Body of pancreas (tissue), 4 donors: ENCODE measurements around the gene TENT5A. TPM values are rescaled to one million over a fixed set of nuclear protein-coding genes. Genes with fewer than 3 reads are reported as not detected.

ENCODE experiments used
- ATAC-seq: fragments of 150-250 bp; one replicate; pipeline ENCODE4 v1.9.1; 2016
- DNase-seq, 4 donors: peaks; one replicate each; pipeline ENCODE4 v3.0.0-alpha.2; 2019
- H3K27ac ChIP-seq, 4 donors: fragments of 200-600 bp; sonication (generic); 1 replicate in 3 of 4; 2 replicates in 1 of 4; pipeline versions ENCODE4 v1.5.1 to v1.6.1; 2016 to 2019; ENCODE audit warnings: mild to moderate bottlenecking in 1 of 4, mixed read lengths in 1 of 4, moderate library complexity in 1 of 4
- H3K27me3 ChIP-seq, 2 donors: fragments of 200-600 bp; sonication (generic); one replicate each; pipeline ENCODE4 v1.6.0; 2016; ENCODE audit warnings: mild to moderate bottlenecking in 1 of 2
- H3K36me3 ChIP-seq, 2 donors: fragments of 200-600 bp; sonication (generic); replicated peaks in 1 of 2; 2 replicates each; pipeline ENCODE4 v1.5.1; 2016; ENCODE audit warnings: low read depth in 2 of 2; ENCODE audit not compliant: insufficient read depth in 1 of 2
- H3K4me1 ChIP-seq: fragments of 200-600 bp; sonication (generic); one replicate; pipeline ENCODE4 v1.6.0; 2016
- H3K4me3 ChIP-seq, 2 donors: fragments of 200-600 bp; sonication (generic); 1 replicate in 1 of 2; 2 replicates in 1 of 2; pipeline ENCODE4 v1.5.1; 2016 to 2019
- H3K9me3 ChIP-seq, 3 donors: fragments of 200-600 bp; sonication (generic); 1 replicate in 2 of 3; 2 replicates in 1 of 3; pipeline ENCODE4 v1.5.1; 2016
- POLR2A ChIP-seq, 3 donors: fragments of 450-650 bp; IDR thresholded peaks; one replicate each; pipeline ENCODE4 v1.6.1; 2016; ENCODE audit warnings: antibody characterized with exemption in 3 of 3, mild to moderate bottlenecking in 2 of 3
- WGBS, 2 donors: methylation state at CpG; one replicate each; pipeline ENCODE4 v1.1.5; 2017; 5-methylcytosine and 5-hydroxymethylcytosine counted together
- intact Hi-C: fragments of 100-400 bp; cut with DNase I; formaldehyde crosslinking; loops from one replicate; pipeline ENCODE4 v1.15.1; 2023
- total RNA-seq, 2 donors: library from RNA; depleted of rRNA; stranded (reverse); fragments of >200 nt; gene quantifications; one replicate each; pipeline ENCODE4 v1.1.0, GENCODE V29; 2016
- TF ChIP-seq, protein P1 (sequence below), 7 experiments: fragments of 450-650 bp in 4 of 7; fragments of 200-600 bp in 3 of 7; sonication (generic) in 3 of 7; IDR thresholded peaks; one replicate each; pipeline ENCODE4 v1.5.1; 2016 to 2019; ENCODE audit warnings: antibody characterized with exemption in 7 of 7

The TENT5A gene
- total RNA-seq, 2 donors from 2014 or later, result 7.3 to 8.2 TPM

GRCh38 chr6:81789291-81789690 is 36.8 kb upstream of the TENT5A start:
- ATAC-seq, result no peak
- WGBS, 2 donors, result 9 to 12% methylated on average over 1 of the region's 1 CpG
- TF ChIP-seq POLR2A (IDR thresholded peaks at IDR 0.05), result no peak
- TF ChIP-seq, protein P1, sequence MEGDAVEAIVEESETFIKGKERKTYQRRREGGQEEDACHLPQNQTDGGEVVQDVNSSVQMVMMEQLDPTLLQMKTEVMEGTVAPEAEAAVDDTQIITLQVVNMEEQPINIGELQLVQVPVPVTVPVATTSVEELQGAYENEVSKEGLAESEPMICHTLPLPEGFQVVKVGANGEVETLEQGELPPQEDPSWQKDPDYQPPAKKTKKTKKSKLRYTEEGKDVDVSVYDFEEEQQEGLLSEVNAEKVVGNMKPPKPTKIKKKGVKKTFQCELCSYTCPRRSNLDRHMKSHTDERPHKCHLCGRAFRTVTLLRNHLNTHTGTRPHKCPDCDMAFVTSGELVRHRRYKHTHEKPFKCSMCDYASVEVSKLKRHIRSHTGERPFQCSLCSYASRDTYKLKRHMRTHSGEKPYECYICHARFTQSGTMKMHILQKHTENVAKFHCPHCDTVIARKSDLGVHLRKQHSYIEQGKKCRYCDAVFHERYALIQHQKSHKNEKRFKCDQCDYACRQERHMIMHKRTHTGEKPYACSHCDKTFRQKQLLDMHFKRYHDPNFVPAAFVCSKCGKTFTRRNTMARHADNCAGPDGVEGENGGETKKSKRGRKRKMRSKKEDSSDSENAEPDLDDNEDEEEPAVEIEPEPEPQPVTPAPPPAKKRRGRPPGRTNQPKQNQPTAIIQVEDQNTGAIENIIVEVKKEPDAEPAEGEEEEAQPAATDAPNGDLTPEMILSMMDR (IDR thresholded peaks at IDR 0.05), result no peak
- intact Hi-C loops, result no loop called here
- Histone ChIP-seq H3K4me1 (peaks cover 12% of the 10 kb centered on the region), H3K36me3 (no peaks in the 10 kb centered on the region), H3K27me3 (no peaks in the 10 kb centered on the region), H3K9me3 (no peaks in the 10 kb centered on the region), H3K27ac (no peak overlapping the region), H3K4me3 (no peak overlapping the region)
- no peak for DNase-seq

GRCh38 chr6:81788748-81789147 is 36.3 kb upstream of the TENT5A start:
- Histone ChIP-seq H3K36me3 (no peaks in the 10 kb centered on the region), H3K4me3 (no peak overlapping the region), H3K4me1 (peaks cover 12% of the 10 kb centered on the region), H3K9me3 (no peaks in the 10 kb centered on the region), H3K27me3 (no peaks in the 10 kb centered on the region), H3K27ac (peak overlapping the region in 1 of 4 donors; percentile 50)
- intact Hi-C loops, result no loop called here
- ATAC-seq (peak; percentile 40), DNase-seq (no peak)
- TF ChIP-seq, protein P1 (IDR thresholded peaks at IDR 0.05), result no peak
- no peak for TF ChIP-seq POLR2A (IDR thresholded peaks at IDR 0.05)

GRCh38 chr6:81787313-81788068 is 35.0 kb upstream of the TENT5A start:
- H3K27me3 ChIP-seq, result no peaks in the 10 kb centered on the region
- peak overlapping the region in 1 of 4 donors; percentile 50 for H3K27ac ChIP-seq
- DNase-seq (no peak), ATAC-seq (peak; percentile 48)
- 15 to 18% methylated on average over 3 of the region's 3 CpGs for WGBS, 2 donors
- H3K36me3 ChIP-seq, result no peaks in the 10 kb centered on the region
- peaks cover 12% of the 10 kb centered on the region for H3K4me1 ChIP-seq
- intact Hi-C loops, result no loop called here
- H3K4me3 ChIP-seq, result no peak overlapping the region
- no peak for TF ChIP-seq POLR2A (IDR thresholded peaks at IDR 0.05)
- TF ChIP-seq, protein P1 (IDR thresholded peaks at IDR 0.05), result no peak
- no peaks in the 10 kb centered on the region for H3K9me3 ChIP-seq

DNA sequence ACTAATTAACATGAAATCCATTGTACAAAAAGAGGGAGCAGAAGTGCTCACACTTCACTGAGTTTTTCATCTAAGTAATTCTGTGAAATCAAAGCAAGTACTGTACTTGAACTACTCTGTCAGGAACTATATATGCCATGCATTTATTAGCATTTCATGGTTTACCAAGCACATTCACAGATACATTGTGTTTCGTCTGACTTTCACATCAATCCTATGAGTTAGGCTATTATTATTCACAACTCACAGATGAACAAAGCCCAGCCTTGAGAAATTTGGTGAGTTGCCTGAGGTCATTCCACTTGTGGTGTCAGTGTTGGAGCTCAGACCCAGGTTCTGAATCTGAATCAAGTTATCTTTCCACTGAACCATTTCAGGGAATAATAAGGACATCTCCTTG is 33.7 kb upstream of the TENT5A start:
- Histone ChIP-seq H3K36me3 (no peaks in the 10 kb centered on the region), H3K27ac (no peak overlapping the region), H3K9me3 (no peaks in the 10 kb centered on the region), H3K4me1 (peaks cover 12% of the 10 kb centered on the region), H3K4me3 (no peak overlapping the region), H3K27me3 (no peaks in the 10 kb centered on the region)
- DNase-seq (no peak), ATAC-seq (no peak)
- no peak for TF ChIP-seq POLR2A (IDR thresholded peaks at IDR 0.05)
- TF ChIP-seq, protein P1 (IDR thresholded peaks at IDR 0.05), result no peak
- intact Hi-C loops, result no loop called here
- 72 to 81% methylated on average over 1 of the region's 1 CpG for WGBS, 2 donors

DNA sequence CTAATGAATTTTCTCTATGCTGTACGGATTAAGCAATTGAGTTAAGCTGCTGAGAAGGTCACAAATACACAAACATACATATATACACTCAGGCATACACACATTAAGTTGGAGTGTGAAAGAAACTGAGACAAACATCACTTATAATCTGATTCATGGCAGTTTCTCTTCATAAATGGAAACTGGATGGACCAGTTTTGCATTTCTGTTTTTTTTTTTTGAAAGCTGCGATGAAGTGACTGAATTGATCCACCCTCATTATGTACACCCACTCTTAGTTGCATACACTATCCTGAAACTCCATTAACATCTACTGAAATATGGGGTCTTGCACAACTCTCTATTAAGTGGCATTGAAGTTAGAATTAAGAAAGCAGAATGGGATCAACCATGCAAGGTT is 32.9 kb upstream of the TENT5A start:
- no peaks in the 10 kb centered on the region for H3K36me3 ChIP-seq
- H3K9me3 ChIP-seq, result no peaks in the 10 kb centered on the region
- DNase-seq (no peak), ATAC-seq (no peak)
- H3K4me3 ChIP-seq, result no peak overlapping the region
- TF ChIP-seq, protein P1 (IDR thresholded peaks at IDR 0.05), result no peak
- no peak for TF ChIP-seq POLR2A (IDR thresholded peaks at IDR 0.05)
- WGBS, 2 donors, result 20 to 24% methylated on average over 2 of the region's 2 CpGs
- H3K27me3 ChIP-seq, result no peaks in the 10 kb centered on the region
- H3K27ac ChIP-seq, result no peak overlapping the region
- intact Hi-C loops, result no loop called here
- peaks cover 12% of the 10 kb centered on the region for H3K4me1 ChIP-seq
